DOHH2 (cell line): ENCODE data around the gene VWC2.

ENCODE experiments used
- CTCF ChIP-seq: fragments of 200-600 bp; sonication (generic); IDR thresholded peaks from one replicate; pipeline ENCODE4 v1.5.1; 2014; ENCODE audit warnings: antibody characterized with exemption, mild to moderate bottlenecking, low read depth, low read length; ENCODE audit not compliant: poor library complexity, severe bottlenecking
- EZH2phosphoT487 ChIP-seq: fragments of 200-600 bp; sonication (generic); IDR thresholded peaks from 2 replicates; pipeline ENCODE4 v1.6.1; 2017; ENCODE audit warnings: borderline replicate concordance, mild to moderate bottlenecking, antibody characterized with exemption, low read length, moderate library complexity, mixed read lengths

DNA sequence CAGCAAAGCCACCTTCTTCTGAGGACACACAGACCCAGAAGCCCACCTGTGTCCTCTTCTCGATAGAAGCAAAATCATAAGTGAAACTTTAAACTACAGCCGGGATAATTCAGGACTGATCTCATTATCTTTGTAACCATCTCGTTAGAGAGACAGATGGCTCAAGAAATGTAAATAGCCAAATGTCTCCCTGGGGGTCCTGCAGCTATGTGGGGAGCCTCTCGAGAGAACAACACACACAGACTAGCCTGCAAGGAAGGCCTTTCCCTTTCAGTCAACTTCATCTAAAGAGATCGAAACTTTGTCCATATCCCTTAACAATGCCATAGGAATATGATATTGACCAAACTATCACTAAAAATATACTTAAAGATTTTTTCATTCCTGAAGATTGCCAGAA lies 93.5 kb downstream of the VWC2 start:
- TF ChIP-seq CTCF (no peak), EZH2phosphoT487 (no peak)
